ENCODE data around the gene NAGA.
"Not testable (repeated sequence)": the region's sequence is repeated elsewhere in the genome, so short reads cannot be mapped to it uniquely, and the experiment has no call there.

The NAGA gene

GRCh38 chr22:42074846-42075676 lies 4.4 kb upstream of the NAGA start:
- no CpG with 5 or more reads among the region's 9 CpGs for WGBS (ENCODE audit: extremely low coverage, insufficient coverage, low lambda C conversion rate)
- Histone ChIP-seq H2BK15ac (replicated peaks; ENCODE audit: low read depth) (no peak overlapping the region), H2BK5ac (ENCODE audit: low read length) (no peak overlapping the region), H3K4ac (ENCODE audit: low read depth, low read length) (no peak overlapping the region), H4K8ac (ENCODE audit: low read depth, low read length) (no peak overlapping the region), H3K4me2 (ENCODE audit: low read length) (no peak overlapping the region), H3K27ac (ENCODE audit: low read depth, low read length) (no peak overlapping the region), H3K23ac (ENCODE audit: low read length) (no peak overlapping the region), H3K79me2 (ENCODE audit: control insufficient read depth, insufficient read depth, low read length) (no peaks in the 10 kb centered on the region), H3K18ac (ENCODE audit: low read length) (no peak overlapping the region), H2BK120ac (ENCODE audit: low read depth, low read length) (no peak overlapping the region), H4K5ac (ENCODE audit: low read length) (no peak overlapping the region), H3K79me1 (ENCODE audit: low read length) (no peaks in the 10 kb centered on the region), H3K4me3 (ENCODE audit: low read length) (no peak overlapping the region), H3K4me1 (ENCODE audit: control insufficient read depth, low read depth, low read length) (peaks cover 4% of the 10 kb centered on the region), H3K36me3 (ENCODE audit: control insufficient read depth, insufficient read depth, low read length) (no peaks in the 10 kb centered on the region), H2AK5ac (ENCODE audit: low read length) (peak overlapping the region; percentile 64), H3K56ac (ENCODE audit: low read length) (peak overlapping the region; percentile 69), H3K27me3 (ENCODE audit: insufficient read depth, low read length, poor library complexity) (no peaks in the 10 kb centered on the region), H3K9ac (ENCODE audit: low read length) (peak overlapping the region; percentile 69)
- no peak for DNase-seq

DNA sequence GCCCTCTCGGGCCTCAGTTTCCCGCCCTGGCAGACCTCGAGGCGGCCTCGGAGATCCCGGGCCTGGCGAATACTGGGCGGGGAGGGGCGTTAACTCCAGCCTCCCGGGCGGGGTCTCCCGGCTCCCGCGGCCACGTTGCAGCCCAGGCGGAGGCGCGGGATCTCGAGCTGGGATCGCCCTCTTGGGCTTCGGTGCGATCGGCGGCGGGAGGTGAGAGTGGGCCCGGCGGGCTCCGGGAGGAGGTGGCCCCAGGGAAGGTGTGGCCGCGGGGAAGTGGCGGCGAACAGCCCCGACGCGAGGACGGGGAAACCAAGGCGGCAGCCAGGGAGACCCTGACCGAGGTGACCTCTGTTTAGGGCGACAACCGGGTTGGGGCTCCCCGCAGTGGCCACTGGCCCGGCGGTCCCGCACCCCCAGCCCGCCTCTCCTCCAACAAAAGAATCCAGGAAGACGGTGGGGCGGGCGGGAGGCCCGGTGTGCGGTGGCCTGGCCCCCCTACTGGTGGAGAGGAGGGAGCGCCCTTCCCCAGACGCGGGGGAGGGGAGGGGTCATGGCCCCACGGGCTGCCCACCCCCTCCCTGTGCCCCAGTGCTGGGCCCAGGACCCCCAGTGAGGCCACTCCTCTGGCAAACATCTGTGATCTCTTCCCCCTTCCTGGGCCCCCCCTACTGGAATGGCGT lies 3.7 kb upstream of the NAGA start, which contains the start of gene PHETA2:
TSS of gene PHETA2 (plus strand) at position 117 of the 680 bp plus-strand sequence. CDS start 3,046 bp downstream, outside the sequence.
- H3K27me3 ChIP-seq (ENCODE audit: insufficient read depth, low read length, poor library complexity), result no peaks in the 10 kb centered on the region
- no peak within 1 kb of the TSS for H4K5ac ChIP-seq (ENCODE audit: low read length)
- H3K36me3 ChIP-seq (ENCODE audit: control insufficient read depth, insufficient read depth, low read length), result no peaks in the 10 kb centered on the region
- H3K79me2 ChIP-seq (ENCODE audit: control insufficient read depth, insufficient read depth, low read length), result no peaks in the 10 kb centered on the region
- no peak within 1 kb of the TSS for H2BK15ac ChIP-seq (replicated peaks; ENCODE audit: low read depth)
- peak within 1 kb of the TSS; percentile 21 for H3K4me3 ChIP-seq (ENCODE audit: low read length)
- H4K8ac ChIP-seq (ENCODE audit: low read depth, low read length), result peak within 1 kb of the TSS; percentile 76
- peaks cover 7% of the 10 kb centered on the region for H3K4me1 ChIP-seq (ENCODE audit: control insufficient read depth, low read depth, low read length)
- WGBS (ENCODE audit: extremely low coverage, insufficient coverage, low lambda C conversion rate), result no CpG with 5 or more reads among the region's 55 CpGs
- no peak within 1 kb of the TSS for H2BK5ac ChIP-seq (ENCODE audit: low read length)
- no peak within 1 kb of the TSS for H3K27ac ChIP-seq (ENCODE audit: low read depth, low read length)
- peak within 1 kb of the TSS; percentile 64 for H2AK5ac ChIP-seq (ENCODE audit: low read length)
- H3K23ac ChIP-seq (ENCODE audit: low read length), result peak within 1 kb of the TSS; percentile 34
- peak within 1 kb of the TSS; percentile 69 for H3K9ac ChIP-seq (ENCODE audit: low read length)
- H3K18ac ChIP-seq (ENCODE audit: low read length), result peak within 1 kb of the TSS; percentile 25
- peak within 1 kb of the TSS; percentile 69 for H3K56ac ChIP-seq (ENCODE audit: low read length)
- peak within 1 kb of the TSS; percentile 17 for H3K4me2 ChIP-seq (ENCODE audit: low read length)
- DNase-seq, result peak; percentile 46
- H2BK120ac ChIP-seq (ENCODE audit: low read depth, low read length), result no peak within 1 kb of the TSS
- H3K79me1 ChIP-seq (ENCODE audit: low read length), result peaks cover 2% of the 10 kb centered on the region
- H3K4ac ChIP-seq (ENCODE audit: low read depth, low read length), result peak within 1 kb of the TSS; percentile 82

- Histone ChIP-seq H4K5ac (ENCODE audit: low read length) (no peak overlapping the region), H3K79me1 (ENCODE audit: low read length) (peaks cover 2% of the 10 kb centered on the region), H3K27me3 (ENCODE audit: insufficient read depth, low read length, poor library complexity) (no peaks in the 10 kb centered on the region), H3K36me3 (ENCODE audit: control insufficient read depth, insufficient read depth, low read length) (no peaks in the 10 kb centered on the region), H3K4ac (ENCODE audit: low read depth, low read length) (peak overlapping the region; percentile 82), H2BK15ac (replicated peaks; ENCODE audit: low read depth) (no peak overlapping the region), H2BK120ac (ENCODE audit: low read depth, low read length) (no peak overlapping the region), H3K4me1 (ENCODE audit: control insufficient read depth, low read depth, low read length) (peaks cover 7% of the 10 kb centered on the region), H3K79me2 (ENCODE audit: control insufficient read depth, insufficient read depth, low read length) (no peaks in the 10 kb centered on the region), H3K9ac (ENCODE audit: low read length) (peak overlapping the region; percentile 69), H3K27ac (ENCODE audit: low read depth, low read length) (no peak overlapping the region), H3K18ac (ENCODE audit: low read length) (peak overlapping the region; percentile 25), H3K4me3 (ENCODE audit: low read length) (no peak overlapping the region), H2AK5ac (ENCODE audit: low read length) (no peak overlapping the region), H2BK5ac (ENCODE audit: low read length) (no peak overlapping the region), H3K56ac (ENCODE audit: low read length) (peak overlapping the region; percentile 69), H4K8ac (ENCODE audit: low read depth, low read length) (peak overlapping the region; percentile 76), H3K4me2 (ENCODE audit: low read length) (no peak overlapping the region), H3K23ac (ENCODE audit: low read length) (peak overlapping the region; percentile 34)
- WGBS (ENCODE audit: extremely low coverage, insufficient coverage, low lambda C conversion rate), result no CpG with 5 or more reads among the region's 14 CpGs
- DNase-seq, result no peak
These were observed 3.0 kb upstream of the NAGA start for GRCh38 chr22:42073621-42074041.

DNA sequence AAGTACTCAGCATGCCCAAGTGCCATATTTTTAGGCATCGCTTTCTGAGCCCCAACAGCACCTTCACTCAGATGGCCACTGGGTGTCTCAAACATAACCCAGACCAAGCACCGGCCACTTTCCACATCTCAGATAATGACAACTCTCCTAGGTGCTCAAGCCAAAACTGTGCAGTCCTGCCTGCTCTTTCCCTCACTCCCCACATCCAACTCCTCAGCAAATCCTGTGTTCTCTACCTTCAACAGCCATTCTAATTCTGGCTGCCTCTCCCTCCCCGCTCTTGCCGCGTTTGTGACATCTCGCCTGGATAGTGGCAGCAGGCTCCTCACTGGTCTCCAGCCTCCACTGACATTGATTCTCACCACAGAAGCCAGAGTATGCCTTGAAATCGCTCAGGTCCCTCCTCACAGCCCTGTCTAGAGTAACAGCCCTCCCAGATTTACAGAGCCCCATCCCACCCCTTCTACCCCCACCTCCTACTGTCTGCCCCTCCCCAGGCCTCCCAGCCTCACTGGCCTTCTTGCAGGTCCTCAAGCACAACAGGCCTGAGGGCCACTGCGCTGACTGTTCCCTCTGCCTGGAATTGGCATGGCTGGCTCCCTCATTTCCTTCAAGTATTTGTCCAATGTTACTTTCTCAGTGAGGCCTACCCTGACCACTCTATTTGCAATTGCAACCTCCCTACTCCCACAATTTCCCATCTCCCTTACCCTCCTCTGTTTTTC lies 2.2 kb upstream of the NAGA start:
- H3K23ac ChIP-seq (ENCODE audit: low read length), result no peak overlapping the region
- H3K4ac ChIP-seq (ENCODE audit: low read depth, low read length), result no peak overlapping the region
- H2BK15ac ChIP-seq (replicated peaks; ENCODE audit: low read depth), result no peak overlapping the region
- H3K79me2 ChIP-seq (ENCODE audit: control insufficient read depth, insufficient read depth, low read length), result no peaks in the 10 kb centered on the region
- WGBS (ENCODE audit: extremely low coverage, insufficient coverage, low lambda C conversion rate), result no CpG with 5 or more reads among the region's 8 CpGs
- H3K4me1 ChIP-seq (ENCODE audit: control insufficient read depth, low read depth, low read length), result peaks cover 7% of the 10 kb centered on the region
- H3K79me1 ChIP-seq (ENCODE audit: low read length), result peaks cover 2% of the 10 kb centered on the region
- no peak overlapping the region for H2BK5ac ChIP-seq (ENCODE audit: low read length)
- no peak overlapping the region for H4K5ac ChIP-seq (ENCODE audit: low read length)
- DNase-seq, result no peak
- no peak overlapping the region for H3K18ac ChIP-seq (ENCODE audit: low read length)
- H3K56ac ChIP-seq (ENCODE audit: low read length), result no peak overlapping the region
- H3K27me3 ChIP-seq (ENCODE audit: insufficient read depth, low read length, poor library complexity), result no peaks in the 10 kb centered on the region
- no peak overlapping the region for H4K8ac ChIP-seq (ENCODE audit: low read depth, low read length)
- no peak overlapping the region for H2BK120ac ChIP-seq (ENCODE audit: low read depth, low read length)
- H2AK5ac ChIP-seq (ENCODE audit: low read length), result no peak overlapping the region
- H3K4me3 ChIP-seq (ENCODE audit: low read length), result no peak overlapping the region
- H3K9ac ChIP-seq (ENCODE audit: low read length), result no peak overlapping the region
- H3K4me2 ChIP-seq (ENCODE audit: low read length), result no peak overlapping the region
- no peak overlapping the region for H3K27ac ChIP-seq (ENCODE audit: low read depth, low read length)
- no peaks in the 10 kb centered on the region for H3K36me3 ChIP-seq (ENCODE audit: control insufficient read depth, insufficient read depth, low read length)

- H3K79me2 ChIP-seq (ENCODE audit: control insufficient read depth, insufficient read depth, low read length); H3K4me3 ChIP-seq (ENCODE audit: low read length); H3K4me1 ChIP-seq (ENCODE audit: control insufficient read depth, low read depth, low read length); H3K4ac ChIP-seq (ENCODE audit: low read depth, low read length); DNase-seq; H3K23ac ChIP-seq (ENCODE audit: low read length); H4K5ac ChIP-seq (ENCODE audit: low read length); H3K4me2 ChIP-seq (ENCODE audit: low read length); H3K9ac ChIP-seq (ENCODE audit: low read length); H2BK5ac ChIP-seq (ENCODE audit: low read length); H3K18ac ChIP-seq (ENCODE audit: low read length); H3K27ac ChIP-seq (ENCODE audit: low read depth, low read length); H3K56ac ChIP-seq (ENCODE audit: low read length); H2BK15ac ChIP-seq (replicated peaks; ENCODE audit: low read depth); H2BK120ac ChIP-seq (ENCODE audit: low read depth, low read length); H4K8ac ChIP-seq (ENCODE audit: low read depth, low read length); H3K36me3 ChIP-seq (ENCODE audit: control insufficient read depth, insufficient read depth, low read length); H3K79me1 ChIP-seq (ENCODE audit: low read length); H3K27me3 ChIP-seq (ENCODE audit: insufficient read depth, low read length, poor library complexity); H2AK5ac ChIP-seq (ENCODE audit: low read length): not testable (repeated sequence)
- no CpG with 5 or more reads among the region's 7 CpGs for WGBS (ENCODE audit: extremely low coverage, insufficient coverage, low lambda C conversion rate)
These were observed 896 bp upstream of the NAGA start for GRCh38 chr22:42071508-42071907.

Data from mesendoderm (in vitro differentiated cells).